ENCODE results near the gene SLC25A27. TPM values are rescaled to one million over a fixed set of nuclear protein-coding genes. Genes with fewer than 3 reads are reported as not detected.

The SLC25A27 gene
- total and polyA plus RNA-seq, 11 donors, result 2.5 to 23.3 (median 10.5) TPM

DNA sequence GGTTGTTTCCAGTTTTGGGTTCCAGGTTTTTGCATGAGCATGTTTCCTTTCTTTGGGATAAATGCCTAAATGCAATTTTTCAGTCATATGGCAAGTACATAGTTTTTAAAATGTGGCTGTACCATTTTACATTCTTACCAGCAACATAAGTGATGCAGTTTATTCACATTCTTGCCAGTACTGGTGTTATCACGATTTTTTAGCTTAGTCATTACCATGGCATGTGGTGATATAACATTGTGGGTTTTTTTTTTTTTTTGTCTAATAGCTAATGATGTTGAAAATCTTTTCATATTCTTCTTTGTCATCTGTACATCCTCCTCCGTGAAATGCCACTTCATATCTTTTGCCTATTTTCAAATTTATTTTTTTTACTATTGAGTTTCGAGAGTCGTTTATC lies 32.0 kb downstream of the SLC25A27 start:
- ATAC-seq, result no peak
- Histone ChIP-seq H3K27me3 (no peaks in the 10 kb centered on the region), H3K9me3 (no peaks in the 10 kb centered on the region), H3K27ac (no peak overlapping the region), H3K36me3 (no peaks in the 10 kb centered on the region), H3K4me3 (no peak overlapping the region), H3K4me1 (no peaks in the 10 kb centered on the region)
- WGBS, 4 donors, result 68 to 76% (median 72%) methylated on average over 4 of the region's 4 CpGs
- no peak for TF ChIP-seq POLR2A (IDR thresholded peaks at IDR 0.05)
- TF ChIP-seq, protein P1, sequence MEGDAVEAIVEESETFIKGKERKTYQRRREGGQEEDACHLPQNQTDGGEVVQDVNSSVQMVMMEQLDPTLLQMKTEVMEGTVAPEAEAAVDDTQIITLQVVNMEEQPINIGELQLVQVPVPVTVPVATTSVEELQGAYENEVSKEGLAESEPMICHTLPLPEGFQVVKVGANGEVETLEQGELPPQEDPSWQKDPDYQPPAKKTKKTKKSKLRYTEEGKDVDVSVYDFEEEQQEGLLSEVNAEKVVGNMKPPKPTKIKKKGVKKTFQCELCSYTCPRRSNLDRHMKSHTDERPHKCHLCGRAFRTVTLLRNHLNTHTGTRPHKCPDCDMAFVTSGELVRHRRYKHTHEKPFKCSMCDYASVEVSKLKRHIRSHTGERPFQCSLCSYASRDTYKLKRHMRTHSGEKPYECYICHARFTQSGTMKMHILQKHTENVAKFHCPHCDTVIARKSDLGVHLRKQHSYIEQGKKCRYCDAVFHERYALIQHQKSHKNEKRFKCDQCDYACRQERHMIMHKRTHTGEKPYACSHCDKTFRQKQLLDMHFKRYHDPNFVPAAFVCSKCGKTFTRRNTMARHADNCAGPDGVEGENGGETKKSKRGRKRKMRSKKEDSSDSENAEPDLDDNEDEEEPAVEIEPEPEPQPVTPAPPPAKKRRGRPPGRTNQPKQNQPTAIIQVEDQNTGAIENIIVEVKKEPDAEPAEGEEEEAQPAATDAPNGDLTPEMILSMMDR (IDR thresholded peaks at IDR 0.05), result no peak
- intact Hi-C loops (cut with DNase I), result no loop called here
- no peak for DNase-seq

DNA sequence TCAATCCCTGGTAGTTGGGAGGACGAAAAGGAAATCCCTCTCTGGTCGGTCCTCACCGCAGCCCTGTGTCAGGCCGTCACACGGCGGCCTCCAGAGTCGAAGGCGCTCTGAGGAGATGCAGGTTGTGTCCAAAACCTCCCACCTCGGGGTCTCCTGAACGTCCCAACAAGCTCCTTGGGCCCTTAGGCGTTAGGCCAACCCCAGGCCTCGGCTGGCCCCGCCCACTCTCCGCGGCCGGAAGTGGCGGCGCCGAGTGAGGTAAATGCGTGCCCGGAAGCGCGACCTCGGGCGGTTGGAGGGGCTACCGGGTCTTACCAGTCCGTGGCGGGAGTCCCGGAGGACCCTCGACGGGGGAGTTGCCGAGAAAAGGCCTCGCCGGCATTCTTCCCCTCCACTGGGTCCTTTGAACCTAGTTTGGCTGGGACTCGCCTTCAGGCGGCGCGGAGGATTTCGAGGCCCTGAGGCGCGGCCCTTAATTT lies 34.9 kb downstream of the SLC25A27 start, which contains the start of gene TDRD6:
TDRD6 (plus strand) TSS at position 267 of the 479 bp plus-strand sequence. CDS start 244 bp downstream, outside the sequence.
- DNase-seq (peak in 1 of 5 donors; percentile 59), ATAC-seq (no peak)
- Histone ChIP-seq H3K9me3 (no peaks in the 10 kb centered on the region), H3K27me3 (no peaks in the 10 kb centered on the region), H3K27ac (no peak within 1 kb of the TSS), H3K4me1 (no peaks in the 10 kb centered on the region), H3K36me3 (no peaks in the 10 kb centered on the region), H3K4me3 (no peak within 1 kb of the TSS)
- 86 to 94% (median 92%) methylated on average over 22 to 41 of the region's 41 CpGs for WGBS, 4 donors
- TF ChIP-seq POLR2A (IDR thresholded peaks at IDR 0.05), result no peak
- TF ChIP-seq, protein P1 (IDR thresholded peaks at IDR 0.05), result no peak
- intact Hi-C loops (cut with DNase I), result no loop called here

DNA sequence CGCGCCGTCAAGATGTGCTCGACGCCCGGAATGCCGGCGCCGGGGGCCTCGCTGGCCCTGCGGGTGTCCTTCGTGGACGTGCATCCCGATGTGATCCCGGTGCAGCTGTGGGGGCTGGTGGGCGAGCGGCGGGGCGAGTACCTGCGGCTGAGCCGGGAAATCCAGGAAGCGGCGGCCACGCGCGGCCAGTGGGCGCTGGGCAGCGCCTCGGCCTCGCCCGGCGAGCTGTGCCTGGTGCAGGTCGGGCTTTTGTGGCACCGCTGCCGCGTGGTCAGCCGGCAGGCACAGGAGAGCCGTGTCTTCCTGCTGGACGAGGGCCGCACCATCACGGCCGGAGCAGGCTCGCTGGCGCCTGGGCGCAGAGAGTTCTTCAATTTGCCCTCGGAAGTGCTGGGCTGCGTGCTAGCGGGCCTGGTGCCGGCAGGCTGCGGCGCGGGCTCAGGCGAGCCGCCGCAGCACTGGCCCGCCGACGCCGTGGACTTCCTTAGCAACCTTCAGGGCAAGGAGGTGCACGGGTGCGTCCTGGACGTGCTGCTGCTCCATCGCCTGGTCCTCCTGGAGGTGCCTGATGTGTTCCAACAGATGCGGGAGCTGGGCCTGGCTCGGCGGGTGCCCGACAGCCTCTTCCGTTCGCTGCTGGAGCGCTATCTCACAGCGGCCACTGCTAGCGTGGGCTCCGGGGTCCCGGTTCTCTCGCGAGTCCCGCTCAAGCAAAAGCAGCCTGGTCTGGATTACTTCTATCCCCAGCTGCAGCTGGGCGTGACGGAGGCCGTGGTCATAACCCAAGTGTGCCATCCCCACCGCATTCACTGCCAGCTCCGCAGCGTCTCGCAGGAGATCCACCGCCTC lies 35.6 kb downstream of the SLC25A27 start:
- WGBS, 4 donors, result 91 to 95% (median 94%) methylated on average over 44 to 85 of the region's 85 CpGs
- TF ChIP-seq, protein P1 (IDR thresholded peaks at IDR 0.05), result no peak
- Histone ChIP-seq H3K4me3 (no peak overlapping the region), H3K27ac (no peak overlapping the region), H3K27me3 (no peaks in the 10 kb centered on the region), H3K9me3 (no peaks in the 10 kb centered on the region), H3K4me1 (no peaks in the 10 kb centered on the region), H3K36me3 (no peaks in the 10 kb centered on the region)
- DNase-seq, result peak in 1 of 5 donors; percentile 49
- peak in 1 of 4 donors; percentile 33 for ATAC-seq
- intact Hi-C loops (cut with DNase I), result no loop called here

DNA sequence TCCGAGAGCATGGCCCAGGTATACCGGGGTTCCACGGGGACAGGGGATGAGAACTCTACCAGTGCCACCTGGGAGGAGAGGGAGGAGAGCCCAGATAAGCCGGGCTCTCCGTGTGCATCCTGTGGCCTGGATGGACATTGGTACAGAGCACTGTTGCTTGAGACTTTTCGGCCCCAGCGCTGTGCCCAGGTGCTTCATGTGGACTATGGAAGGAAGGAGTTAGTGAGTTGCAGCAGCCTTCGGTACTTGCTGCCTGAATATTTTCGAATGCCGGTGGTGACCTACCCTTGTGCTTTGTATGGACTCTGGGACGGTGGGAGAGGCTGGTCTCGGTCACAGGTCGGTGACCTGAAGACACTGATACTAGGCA lies 36.2 kb downstream of the SLC25A27 start:
- no peak for TF ChIP-seq POLR2A (IDR thresholded peaks at IDR 0.05)
- TF ChIP-seq, protein P1 (IDR thresholded peaks at IDR 0.05), result no peak
- no peak for DNase-seq
- intact Hi-C loops (cut with DNase I), result no loop called here
- no peaks in the 10 kb centered on the region for H3K9me3 ChIP-seq
- ATAC-seq, result peak in 1 of 4 donors; percentile 41
- H3K36me3 ChIP-seq, result no peaks in the 10 kb centered on the region
- H3K27me3 ChIP-seq, result no peaks in the 10 kb centered on the region
- 95 to 97% (median 96%) methylated on average over 9 to 13 of the region's 13 CpGs for WGBS, 4 donors
- H3K27ac ChIP-seq, result no peak overlapping the region
- no peak overlapping the region for H3K4me3 ChIP-seq
- H3K4me1 ChIP-seq, result no peaks in the 10 kb centered on the region

Measured in heart left ventricle (tissue), 16 donors.